OCI-LY3 (cell line): ENCODE data around the gene GMFB.
"Not testable (repeated sequence)": the region's sequence is repeated elsewhere in the genome, so short reads cannot be mapped to it uniquely, and the experiment has no call there.

Experiments used
- EZH2phosphoT487 ChIP-seq: fragments of 200-600 bp; shearing (Covaris generic); IDR thresholded peaks from 2 replicates; pipeline ENCODE4 v1.6.1; 2018; ENCODE audit warnings: antibody characterized with exemption, mixed run types, low read depth
- TF ChIP-seq, protein P1 (sequence below): fragments of 200-600, 300-600 bp; sonication (generic); IDR thresholded peaks from 2 replicates; pipeline ENCODE4 v1.5.1; 2014; ENCODE audit warnings: antibody characterized with exemption, low read length, low read depth

GRCh38 chr14:54453990-54454389, 34.8 kb downstream of the GMFB start:
- TF ChIP-seq, protein P1, sequence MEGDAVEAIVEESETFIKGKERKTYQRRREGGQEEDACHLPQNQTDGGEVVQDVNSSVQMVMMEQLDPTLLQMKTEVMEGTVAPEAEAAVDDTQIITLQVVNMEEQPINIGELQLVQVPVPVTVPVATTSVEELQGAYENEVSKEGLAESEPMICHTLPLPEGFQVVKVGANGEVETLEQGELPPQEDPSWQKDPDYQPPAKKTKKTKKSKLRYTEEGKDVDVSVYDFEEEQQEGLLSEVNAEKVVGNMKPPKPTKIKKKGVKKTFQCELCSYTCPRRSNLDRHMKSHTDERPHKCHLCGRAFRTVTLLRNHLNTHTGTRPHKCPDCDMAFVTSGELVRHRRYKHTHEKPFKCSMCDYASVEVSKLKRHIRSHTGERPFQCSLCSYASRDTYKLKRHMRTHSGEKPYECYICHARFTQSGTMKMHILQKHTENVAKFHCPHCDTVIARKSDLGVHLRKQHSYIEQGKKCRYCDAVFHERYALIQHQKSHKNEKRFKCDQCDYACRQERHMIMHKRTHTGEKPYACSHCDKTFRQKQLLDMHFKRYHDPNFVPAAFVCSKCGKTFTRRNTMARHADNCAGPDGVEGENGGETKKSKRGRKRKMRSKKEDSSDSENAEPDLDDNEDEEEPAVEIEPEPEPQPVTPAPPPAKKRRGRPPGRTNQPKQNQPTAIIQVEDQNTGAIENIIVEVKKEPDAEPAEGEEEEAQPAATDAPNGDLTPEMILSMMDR, result not testable (repeated sequence)
- not testable (repeated sequence) for TF ChIP-seq EZH2phosphoT487
